ENCODE data around the gene FERMT2.

FERMT2 gene

GRCh38 chr14:52860209-52860608 lies 90.6 kb downstream of the FERMT2 start:
- no peak for DNase-seq

DNA sequence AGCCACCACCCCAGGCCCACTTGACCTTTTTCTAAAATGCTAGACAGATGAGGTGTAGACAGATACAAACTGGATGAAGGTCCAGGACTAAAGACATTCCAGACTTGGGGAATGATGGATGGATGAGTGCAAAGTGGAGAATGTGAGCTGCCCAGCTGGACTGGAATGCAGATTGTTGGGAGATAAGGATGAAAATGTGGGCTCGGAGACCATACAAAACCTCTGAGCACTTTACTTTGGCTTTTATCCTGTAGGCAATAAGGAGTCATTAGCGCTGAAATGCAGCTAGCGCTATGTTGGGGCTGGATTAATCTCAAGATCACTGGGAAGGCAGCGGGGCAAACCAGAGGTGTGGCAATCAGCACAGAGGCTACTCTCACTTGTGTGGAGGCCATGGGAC lies 94.7 kb downstream of the FERMT2 start:
- DNase-seq: no peak

DNA sequence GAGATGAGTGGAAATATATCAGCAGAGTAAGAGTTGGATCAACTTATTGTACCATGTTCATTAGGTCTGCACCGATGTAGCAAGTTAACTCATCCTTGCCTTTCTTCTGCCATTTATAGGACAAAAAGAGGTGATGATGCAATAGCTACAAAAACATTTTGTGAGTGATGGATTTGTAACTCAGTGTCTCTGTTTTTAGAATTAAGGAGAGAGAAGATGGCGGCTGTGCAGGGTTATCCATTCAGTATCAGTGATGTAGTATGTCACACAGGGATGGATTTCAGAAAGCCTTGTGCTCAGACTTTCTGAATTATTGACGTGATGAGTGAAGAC lies 97.4 kb downstream of the FERMT2 start:
- DNase-seq: no peak

DNA sequence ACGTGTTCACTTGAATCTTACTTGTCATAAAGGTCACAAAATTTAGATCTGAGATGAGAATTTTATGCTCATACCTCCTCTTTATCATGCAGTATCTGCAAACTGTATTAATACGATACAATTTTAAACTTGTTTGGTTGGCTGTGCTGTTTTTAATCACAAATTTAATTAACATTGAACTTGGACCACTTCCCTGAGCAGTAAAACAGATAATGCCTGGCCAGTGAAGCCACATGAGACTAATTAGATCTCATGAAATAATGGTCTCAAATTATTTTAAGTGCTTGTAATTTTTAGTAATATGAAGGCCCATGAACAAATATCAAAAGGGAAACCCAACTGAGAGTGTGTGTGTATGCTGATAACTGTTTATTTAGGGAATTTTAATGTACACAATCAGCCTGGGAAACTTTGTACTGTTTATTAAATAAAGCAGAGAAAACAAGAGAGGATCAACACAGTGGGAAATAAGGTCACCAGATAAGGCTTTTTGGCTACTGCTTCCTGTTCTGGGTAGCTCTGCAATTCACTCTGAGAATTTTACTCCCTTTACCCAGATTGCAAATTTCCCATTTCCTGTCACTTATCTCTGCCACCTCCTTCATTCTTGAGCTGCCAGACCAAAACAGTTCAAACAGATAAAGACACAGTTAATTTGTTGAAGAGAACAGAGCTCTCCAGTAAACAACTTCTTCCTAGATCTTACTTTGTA lies 97.9 kb downstream of the FERMT2 start:
- DNase-seq: peak; percentile 91

DNA sequence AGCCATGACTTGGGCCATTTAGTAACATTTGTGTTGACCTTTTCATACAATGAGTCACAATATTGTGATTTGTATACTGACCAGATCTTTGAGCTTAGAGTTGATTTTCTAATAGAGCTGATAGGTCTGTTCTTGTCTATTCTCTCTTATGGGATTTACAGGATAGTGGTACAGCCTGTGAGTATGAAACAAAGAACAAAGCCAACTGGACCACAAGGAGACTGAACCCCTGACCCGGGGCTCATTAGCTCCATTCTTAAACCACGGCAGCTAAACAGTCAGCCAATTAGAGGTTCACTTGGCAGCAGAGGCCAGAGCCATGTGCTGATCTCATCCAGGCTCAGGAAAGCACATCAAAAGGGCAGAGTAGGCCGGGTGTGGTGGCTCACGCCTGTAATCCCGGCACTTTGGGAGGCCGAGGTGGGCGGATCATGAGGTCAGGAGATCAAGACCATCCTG lies 100.4 kb downstream of the FERMT2 start:
- DNase-seq: no peak

- no peak for DNase-seq
These were observed 102.2 kb downstream of the FERMT2 start for GRCh38 chr14:52848626-52849025.

GRCh38 chr14:52846591-52846990 lies 104.3 kb downstream of the FERMT2 start:
- DNase-seq: no peak

- no peak for DNase-seq
These were observed 105.8 kb downstream of the FERMT2 start for GRCh38 chr14:52845081-52845480.

- no peak for DNase-seq
These were observed 106.4 kb downstream of the FERMT2 start for GRCh38 chr14:52844262-52845060.

DNA sequence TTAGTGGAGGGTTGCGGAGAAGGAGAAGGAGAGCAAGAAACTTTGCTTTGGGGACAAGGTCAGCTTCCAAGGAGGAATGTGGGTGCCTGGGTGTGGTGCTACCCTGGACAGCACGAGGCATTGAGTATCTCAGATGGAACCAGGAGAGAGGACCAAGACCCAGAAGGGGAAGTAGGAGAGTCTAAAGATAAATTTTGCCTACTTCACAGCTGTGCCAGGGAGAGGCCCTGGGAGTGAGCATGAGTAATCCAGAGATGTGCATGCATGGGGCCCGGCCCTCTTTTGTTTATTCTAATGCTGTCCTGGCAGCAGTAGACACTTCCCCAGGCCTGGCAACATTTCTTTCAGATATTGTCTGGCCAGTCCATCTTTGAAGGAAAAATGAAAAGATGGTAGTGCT lies 110.0 kb downstream of the FERMT2 start:
- DNase-seq: no peak

DNA sequence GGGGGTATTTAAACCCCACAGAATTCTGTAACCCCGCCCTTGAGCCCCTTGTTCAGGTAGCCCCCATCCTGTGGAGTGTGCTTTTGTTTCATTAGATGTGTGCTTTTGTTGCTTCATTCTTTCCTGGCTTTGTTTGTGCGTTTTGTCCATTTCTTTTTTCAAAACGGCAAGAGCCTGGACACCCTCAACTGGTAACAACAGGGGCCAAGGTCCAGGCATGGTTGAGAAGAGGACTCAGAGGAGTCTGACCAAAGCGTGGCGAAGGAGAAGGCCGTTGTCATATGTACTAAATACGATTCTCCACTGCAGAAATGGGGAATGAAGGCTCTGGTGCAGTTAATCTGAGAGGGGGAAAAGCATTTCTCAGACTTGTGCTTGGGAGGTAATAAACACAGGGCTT lies 113.4 kb downstream of the FERMT2 start:
- DNase-seq: no peak

GRCh38 chr14:52836063-52836462 lies 114.8 kb downstream of the FERMT2 start:
- no peak for DNase-seq

DNA sequence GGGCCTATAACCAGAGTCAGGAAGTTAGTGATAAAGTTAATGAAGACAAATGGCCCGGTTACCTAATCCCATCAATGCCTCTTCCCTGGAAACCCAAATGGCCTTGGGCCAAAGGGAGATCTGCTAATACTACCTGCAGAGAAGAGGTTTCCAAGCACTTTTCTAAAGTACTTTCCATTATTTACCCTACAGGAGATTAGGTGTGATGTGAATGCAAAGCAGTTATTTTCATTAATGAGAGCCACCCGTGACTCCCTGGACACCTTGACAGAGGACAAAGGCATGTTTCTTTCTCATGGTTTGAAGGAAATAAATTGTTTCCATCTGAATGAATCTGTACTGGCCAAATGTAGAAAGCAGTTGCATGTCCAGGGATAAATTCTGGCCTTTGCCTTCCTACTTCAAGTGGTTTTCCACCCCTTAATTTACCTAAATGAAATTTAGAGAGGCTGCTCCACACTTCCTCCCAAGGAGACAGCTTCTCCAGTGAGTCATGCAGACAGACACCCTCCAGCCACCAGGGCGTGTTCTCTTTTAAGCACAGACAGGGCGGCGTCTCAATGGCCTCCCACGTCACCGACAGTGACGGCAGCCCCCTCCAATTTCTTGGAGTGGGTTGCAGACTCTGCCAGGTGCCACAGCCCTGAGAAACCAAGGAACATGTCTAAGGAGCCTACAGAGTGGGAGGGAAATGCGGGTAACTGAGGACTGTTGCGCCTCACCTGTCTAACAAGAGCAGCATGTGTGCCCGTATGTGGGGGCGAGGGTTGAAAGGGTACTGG lies 115.5 kb downstream of the FERMT2 start:
- peak; percentile 69 for DNase-seq

DNA sequence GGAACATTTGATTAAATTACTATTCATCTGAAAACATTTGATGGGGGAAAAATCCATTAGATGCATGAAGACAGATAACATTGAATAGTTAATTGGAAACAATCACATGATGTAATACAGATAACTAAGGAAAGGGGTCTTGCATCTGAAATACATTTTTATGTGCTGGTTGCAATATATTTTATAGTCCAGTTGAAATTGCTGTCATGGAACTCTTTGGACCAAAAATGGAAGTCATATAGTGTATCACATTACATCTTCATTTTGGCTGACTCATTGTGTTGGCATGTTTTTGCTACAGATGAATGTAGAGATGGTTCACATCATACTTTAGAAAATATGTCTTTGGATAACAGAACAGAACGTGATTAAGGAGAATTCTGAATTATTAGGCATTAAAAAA lies 116.4 kb downstream of the FERMT2 start:
- DNase-seq: no peak

- no peak for DNase-seq
These were observed 117.0 kb downstream of the FERMT2 start for GRCh38 chr14:52833891-52834290.

DNA sequence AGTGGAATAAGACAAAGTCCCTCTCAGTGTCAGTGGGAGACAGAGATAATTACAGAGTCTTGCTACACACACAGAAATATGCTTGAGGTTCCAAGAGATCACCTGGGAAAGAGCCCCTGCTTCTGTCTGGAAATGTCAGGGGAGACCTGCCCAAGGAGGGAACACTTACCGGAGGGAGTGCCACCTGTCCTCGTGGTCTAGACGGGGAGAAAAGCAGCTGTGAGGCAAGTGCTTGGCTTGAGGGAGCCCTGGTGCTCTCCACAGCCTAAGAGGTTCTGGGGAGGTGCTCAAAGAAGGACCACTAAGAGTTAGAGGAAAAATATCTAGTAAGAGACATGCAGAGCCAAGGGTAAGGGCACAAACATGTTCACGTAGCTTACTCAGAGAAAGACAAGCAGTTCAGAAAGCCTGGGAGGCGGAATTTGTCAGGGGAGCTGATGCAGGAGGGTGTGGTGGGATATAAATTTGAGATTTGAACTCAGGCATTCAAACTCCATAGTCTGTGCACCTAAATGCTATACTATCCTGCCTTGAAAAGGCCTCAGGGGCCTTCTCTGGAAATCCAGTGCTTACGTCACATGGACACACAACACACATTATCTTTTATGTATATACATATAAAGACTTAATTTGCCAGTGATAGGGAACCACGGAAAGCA lies 121.2 kb downstream of the FERMT2 start:
- DNase-seq: no peak

DNA sequence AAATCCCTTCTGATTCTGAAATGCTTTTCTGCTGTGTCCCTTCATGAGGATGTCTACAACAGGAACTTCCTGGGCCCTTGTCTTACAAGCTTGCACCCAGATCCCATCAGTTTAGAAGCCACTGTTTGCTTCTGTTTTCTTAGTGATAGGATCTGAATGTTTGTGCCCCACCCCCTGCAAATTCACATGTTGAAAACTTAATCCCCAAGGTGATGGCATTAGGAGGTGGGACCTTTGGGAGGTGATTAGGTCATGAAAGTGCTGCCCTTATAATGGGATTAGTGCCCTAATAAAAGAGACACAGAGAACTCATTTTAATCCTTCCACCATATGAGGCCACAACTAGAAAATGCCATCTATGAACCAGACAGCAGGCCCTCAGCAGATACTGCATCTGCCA lies 123.4 kb downstream of the FERMT2 start:
- no peak for DNase-seq

GRCh38 chr14:52825085-52825484 lies 125.8 kb downstream of the FERMT2 start:
- DNase-seq: no peak

GRCh38 chr14:52824462-52824861 lies 126.4 kb downstream of the FERMT2 start:
- no peak for DNase-seq

DNA sequence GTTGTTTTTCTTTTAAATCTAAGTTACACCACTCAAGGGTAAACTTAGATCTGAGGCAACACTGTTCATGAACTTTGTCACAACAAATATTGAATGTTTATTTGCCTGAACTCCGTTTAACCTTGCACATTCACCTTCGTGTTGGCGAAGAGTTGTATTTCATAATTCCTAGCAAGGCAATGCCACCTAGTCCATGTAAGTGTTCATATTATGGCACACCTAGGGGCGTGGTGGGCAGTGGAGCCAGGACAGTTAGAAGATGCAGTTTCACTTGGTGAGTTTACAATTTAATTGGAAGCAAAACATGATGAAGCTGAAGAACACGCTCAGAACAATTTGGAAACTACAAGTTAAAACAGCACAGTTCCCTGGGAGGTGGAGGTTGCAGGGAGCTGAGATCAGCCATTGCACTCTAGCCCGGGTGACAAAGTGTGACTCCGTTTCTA lies 129.0 kb downstream of the FERMT2 start:
- no peak for DNase-seq

- DNase-seq: no peak
These were observed 142.7 kb downstream of the FERMT2 start for GRCh38 chr14:52808101-52808500.

Data from NCI-H748 treated with DMSO at 0.1 percent for 48 hours (cell line).